ENCODE data around the gene TTLL6. TPM values are rescaled to one million over a fixed set of nuclear protein-coding genes. Genes with fewer than 3 reads are reported as not detected.

The TTLL6 gene
- total and polyA plus RNA-seq, 2 experiments from 2014 or later: 0.30 TPM; not detected in 1

- no peak for TF ChIP-seq CTCF (IDR thresholded peaks at IDR 0.05; ENCODE audit: poor library complexity)
- TF ChIP-seq EZH2phosphoT487 (IDR thresholded peaks at IDR 0.05; ENCODE audit: low read depth, severe bottlenecking, unreplicated experiment): peak; percentile 2
- peak; percentile 88 for TF ChIP-seq EZH2 (IDR thresholded peaks at IDR 0.05; ENCODE audit: borderline replicate concordance)
- H3K4me1 ChIP-seq (ENCODE audit: insufficient read depth): peaks cover 12% of the 10 kb centered on the region
- WGBS (ENCODE audit: low lambda C conversion rate, missing lambda C conversion rate): 8% methylated on average over 41 of the region's 42 CpGs
- no peak overlapping the region for H3K4me3 ChIP-seq
- H3K27me3 ChIP-seq: peaks cover 99% of the 10 kb centered on the region
- DNase-seq (ENCODE audit: low spot score): no peak
- H3K4me2 ChIP-seq: peak overlapping the region; percentile 60
- H3K9me2 ChIP-seq (replicated peaks; ENCODE audit: insufficient read depth): no peaks in the 10 kb centered on the region
- no peaks in the 10 kb centered on the region for H3K36me3 ChIP-seq (replicated peaks; ENCODE audit: insufficient read depth, low read depth)
- peak overlapping the region; percentile 50 for H2AFZ ChIP-seq
- H3K27ac ChIP-seq: no peak overlapping the region
- no peaks in the 10 kb centered on the region for H4K20me1 ChIP-seq (ENCODE audit: insufficient read depth, poor library complexity, severe bottlenecking)
- H3K79me2 ChIP-seq: no peaks in the 10 kb centered on the region
- no peaks in the 10 kb centered on the region for H3K9me3 ChIP-seq (ENCODE audit: low read depth)
Measured at GRCh38 chr17:48723423-48724250, 93.4 kb downstream of the TTLL6 start.

GRCh38 chr17:48722915-48723422, 94.1 kb downstream of the TTLL6 start, which contains the start of gene PRAC2:
TSS of gene PRAC2 (plus strand) at chr17:48723185. CDS start at chr17:48724411, 1,226 bp downstream.
- Histone ChIP-seq H3K27ac (no peak within 1 kb of the TSS), H2AFZ (peak within 1 kb of the TSS; percentile 50), H3K4me1 (ENCODE audit: insufficient read depth) (peaks cover 14% of the 10 kb centered on the region), H3K27me3 (peaks cover 99% of the 10 kb centered on the region), H3K4me2 (peak within 1 kb of the TSS; percentile 60), H3K4me3 (no peak within 1 kb of the TSS), H3K9me3 (ENCODE audit: low read depth) (no peaks in the 10 kb centered on the region), H3K36me3 (replicated peaks; ENCODE audit: insufficient read depth, low read depth) (no peaks in the 10 kb centered on the region), H3K79me2 (no peaks in the 10 kb centered on the region), H4K20me1 (ENCODE audit: insufficient read depth, poor library complexity, severe bottlenecking) (no peaks in the 10 kb centered on the region), H3K9me2 (replicated peaks; ENCODE audit: insufficient read depth) (no peaks in the 10 kb centered on the region)
- TF ChIP-seq EZH2phosphoT487 (IDR thresholded peaks at IDR 0.05; ENCODE audit: low read depth, severe bottlenecking, unreplicated experiment) (no peak), EZH2 (IDR thresholded peaks at IDR 0.05; ENCODE audit: borderline replicate concordance) (no peak), CTCF (IDR thresholded peaks at IDR 0.05; ENCODE audit: poor library complexity) (no peak)
- DNase-seq (ENCODE audit: low spot score): no peak
- 2% methylated on average over 21 of the region's 21 CpGs for WGBS (ENCODE audit: low lambda C conversion rate, missing lambda C conversion rate)

- peaks cover 14% of the 10 kb centered on the region for H3K4me1 ChIP-seq (ENCODE audit: insufficient read depth)
- H3K4me3 ChIP-seq: no peak within 1 kb of the TSS
- TF ChIP-seq EZH2 (IDR thresholded peaks at IDR 0.05; ENCODE audit: borderline replicate concordance) (peak; percentile 15), EZH2phosphoT487 (IDR thresholded peaks at IDR 0.05; ENCODE audit: low read depth, severe bottlenecking, unreplicated experiment) (no peak), CTCF (IDR thresholded peaks at IDR 0.05; ENCODE audit: poor library complexity) (no peak)
- H3K9me3 ChIP-seq (ENCODE audit: low read depth): no peaks in the 10 kb centered on the region
- H3K4me2 ChIP-seq: peak within 1 kb of the TSS; percentile 60
- H3K9me2 ChIP-seq (replicated peaks; ENCODE audit: insufficient read depth): no peaks in the 10 kb centered on the region
- H2AFZ ChIP-seq: peak within 1 kb of the TSS; percentile 50
- 22% methylated on average over 20 of the region's 21 CpGs for WGBS (ENCODE audit: low lambda C conversion rate, missing lambda C conversion rate)
- no peak within 1 kb of the TSS for H3K27ac ChIP-seq
- no peaks in the 10 kb centered on the region for H3K79me2 ChIP-seq
- no peaks in the 10 kb centered on the region for H3K36me3 ChIP-seq (replicated peaks; ENCODE audit: insufficient read depth, low read depth)
- H3K27me3 ChIP-seq: peaks cover 99% of the 10 kb centered on the region
- no peaks in the 10 kb centered on the region for H4K20me1 ChIP-seq (ENCODE audit: insufficient read depth, poor library complexity, severe bottlenecking)
- DNase-seq (ENCODE audit: low spot score): no peak
Measured at GRCh38 chr17:48722201-48722907, 94.7 kb downstream of the TTLL6 start, which contains the start of gene PRAC1. TSS of gene PRAC1 (minus strand) at chr17:48722518. CDS start at chr17:48722392, 126 bp downstream.
